HG03095 (cell line): Measurements from ENCODE around the gene KDM2A.

ENCODE experiments used
- ATAC-seq: cut with Tn5 transposase; IDR thresholded peaks from one replicate; pipeline ENCODE4 v1.9.1; 2021; ENCODE audit warnings: moderate library complexity; ENCODE audit not compliant: unreplicated experiment

The KDM2A gene

DNA sequence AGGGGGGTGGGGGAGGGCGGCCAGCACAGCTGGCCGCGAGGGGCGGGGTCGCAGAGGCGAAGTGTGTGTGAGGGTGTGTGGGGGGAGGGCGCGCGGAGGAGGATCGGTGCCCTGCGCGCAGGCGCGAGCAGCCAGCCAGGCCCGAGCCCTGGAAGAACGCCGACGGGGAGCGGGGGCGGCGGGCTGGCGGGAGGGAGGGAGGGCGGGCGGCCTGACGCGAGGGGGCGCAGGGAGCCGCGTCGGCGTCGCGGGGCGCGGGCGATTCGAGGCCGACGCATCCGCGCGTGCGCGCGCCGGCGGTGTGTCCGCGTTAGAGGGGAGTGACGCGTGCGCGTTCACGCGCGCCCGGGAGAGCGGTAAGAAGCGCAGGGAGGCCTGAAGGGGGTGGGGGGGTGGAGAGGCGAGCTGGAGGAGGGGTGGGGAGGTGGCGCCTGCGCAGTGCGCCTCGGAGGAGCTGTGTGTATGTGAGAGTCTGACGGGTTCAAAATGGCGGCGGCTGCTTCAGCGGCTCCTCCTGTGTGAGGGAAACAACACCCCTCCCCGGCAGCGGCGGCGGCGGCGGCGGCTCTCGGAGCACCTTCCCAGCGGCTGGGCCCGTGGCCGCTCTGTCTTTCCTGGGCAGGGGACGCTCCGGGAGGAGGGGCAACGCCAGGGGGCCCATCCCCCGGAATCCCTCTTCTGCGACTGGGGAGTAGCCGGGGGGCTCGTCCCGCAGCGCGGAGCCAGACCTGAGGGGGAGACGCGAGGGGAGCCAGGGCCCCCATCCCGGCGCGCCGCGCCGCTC, at the start of gene KDM2A:
Gene KDM2A, plus strand, starts transcription at position 463 of the 784 bp plus-strand sequence. CDS start 2,054 bp downstream, outside the sequence.
- peak; percentile 47 for ATAC-seq

DNA sequence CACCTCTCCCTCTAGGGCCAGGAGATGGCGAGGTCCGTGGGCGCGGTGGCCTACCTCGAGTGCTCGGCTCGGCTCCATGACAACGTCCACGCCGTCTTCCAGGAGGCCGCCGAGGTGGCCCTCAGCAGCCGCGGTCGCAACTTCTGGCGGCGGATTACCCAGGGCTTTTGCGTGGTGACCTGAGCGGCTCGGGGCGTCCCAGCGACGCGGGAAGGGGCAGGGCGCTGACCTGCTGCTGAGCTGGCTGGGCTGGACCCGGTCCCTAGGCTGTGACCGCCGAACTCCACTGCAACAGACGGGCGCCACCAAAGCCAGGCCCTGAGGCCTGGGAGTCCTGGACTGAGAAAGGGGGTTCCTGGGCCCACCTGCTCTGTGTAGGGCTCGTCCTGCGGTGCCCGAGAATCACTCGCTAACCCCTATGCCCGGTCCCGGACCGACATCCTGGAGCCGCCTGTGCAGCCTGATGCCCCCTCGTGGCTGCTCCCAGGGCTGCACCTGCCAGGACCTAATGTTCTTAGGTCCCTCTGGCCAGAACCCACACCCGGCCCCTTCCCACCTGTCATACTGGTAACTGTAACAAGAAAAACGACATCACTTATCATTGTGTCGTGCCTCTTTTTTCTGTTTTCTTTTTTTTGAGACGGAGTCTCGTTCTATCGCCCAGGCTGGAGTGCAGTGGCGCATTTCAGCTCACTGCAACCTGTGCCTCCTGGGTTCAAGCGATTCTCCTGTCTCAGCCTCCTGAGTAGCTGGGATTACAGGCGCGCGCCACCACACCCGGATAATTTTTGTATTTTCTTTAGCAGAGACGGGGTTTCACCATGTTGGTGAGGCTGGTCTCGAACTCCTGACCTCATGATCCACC, 47.4 kb upstream of the KDM2A start:
- no peak for ATAC-seq

- no peak for ATAC-seq
Measured at GRCh38 chr11:67072295-67072694, 46.8 kb upstream of the KDM2A start.

DNA sequence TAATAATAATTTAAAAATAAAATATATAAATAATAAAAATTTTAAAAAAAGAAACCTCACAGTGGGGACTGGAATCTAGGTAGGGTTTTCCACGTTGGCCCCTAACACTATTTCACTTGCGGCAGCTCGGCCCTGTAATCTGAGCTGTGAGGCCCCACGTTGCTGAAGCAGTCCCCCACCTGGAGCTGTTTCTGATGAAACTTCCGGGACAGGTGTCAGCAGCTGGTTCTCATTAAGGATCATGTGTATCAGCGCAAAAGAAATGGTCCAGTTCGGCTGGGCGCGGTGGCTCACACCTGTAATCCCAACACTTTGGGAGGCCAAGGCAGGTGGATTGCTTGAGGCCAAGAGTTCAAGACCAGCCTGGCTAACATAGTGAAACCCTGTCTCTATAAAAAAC, 45.2 kb upstream of the KDM2A start:
- no peak for ATAC-seq

GRCh38 chr11:67076202-67076601, 42.9 kb upstream of the KDM2A start:
- no peak for ATAC-seq

GRCh38 chr11:67079065-67079705, 39.9 kb upstream of the KDM2A start:
- no peak for ATAC-seq

- ATAC-seq = no peak
Measured at GRCh38 chr11:67082071-67082791, 36.8 kb upstream of the KDM2A start.

DNA sequence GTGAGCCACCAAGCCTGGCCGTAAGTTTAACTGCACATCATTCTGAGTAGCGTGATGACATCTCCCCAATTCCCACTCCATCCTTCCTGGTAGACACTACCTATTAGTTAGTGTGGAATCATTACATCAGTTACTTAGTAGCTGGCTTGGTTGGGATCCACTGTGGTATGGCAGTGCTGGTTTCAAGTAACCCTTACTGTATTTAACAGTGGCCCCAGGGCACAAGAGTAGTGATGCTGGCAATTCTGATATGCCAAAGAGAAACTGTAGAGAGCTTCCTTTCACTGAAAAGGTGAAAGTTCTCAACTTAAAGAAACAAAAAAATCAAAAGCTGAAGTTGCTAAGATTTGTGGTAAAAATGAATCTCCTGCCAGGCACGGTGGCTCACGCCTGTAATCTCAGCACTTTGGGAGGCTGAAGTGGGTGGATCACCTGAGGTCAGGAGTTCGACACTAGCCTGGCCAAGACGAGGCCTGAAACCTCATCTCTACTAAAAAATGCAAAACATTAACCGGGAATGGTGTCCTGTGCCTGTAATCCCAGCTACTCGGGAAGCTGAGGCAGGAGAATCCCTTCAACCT, 35.2 kb upstream of the KDM2A start:
- no peak for ATAC-seq

DNA sequence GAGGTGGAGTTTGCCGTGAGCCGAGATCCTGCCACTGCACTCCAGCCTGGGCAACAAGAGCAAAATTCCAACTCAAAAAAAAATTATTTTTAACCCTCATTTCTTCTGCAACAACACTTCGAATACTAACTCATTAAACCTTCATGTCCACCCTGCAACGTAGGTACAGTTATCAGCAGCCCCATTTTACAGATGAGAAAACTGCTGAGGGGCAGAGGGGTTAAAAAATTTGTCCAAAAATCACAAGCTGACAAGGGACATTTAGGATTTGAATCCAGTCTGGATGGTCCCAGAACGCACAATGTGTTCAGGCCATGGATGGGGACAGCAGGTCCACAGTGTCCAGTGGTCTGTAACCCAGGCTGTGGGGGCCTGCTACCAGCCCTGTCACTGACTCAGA, 33.4 kb upstream of the KDM2A start:
- no peak for ATAC-seq

- ATAC-seq = no peak
Measured at GRCh38 chr11:67090717-67091116, 28.3 kb upstream of the KDM2A start.

DNA sequence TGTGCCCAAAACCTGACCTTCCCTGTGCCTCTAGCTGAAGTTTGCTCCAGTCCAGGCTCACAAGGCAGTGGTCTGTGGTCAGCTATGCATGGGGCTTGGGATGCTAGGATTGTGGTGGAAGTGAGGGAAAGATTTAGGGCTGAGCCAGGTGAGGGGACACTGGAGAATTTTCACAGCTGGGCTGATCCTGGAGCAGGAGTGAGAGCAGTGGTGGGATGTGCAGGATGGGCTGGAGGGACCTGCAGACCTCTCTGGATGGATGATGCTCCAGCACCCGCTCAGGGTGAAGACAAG, 23.9 kb upstream of the KDM2A start:
- no peak for ATAC-seq

- ATAC-seq = no peak
Measured at GRCh38 chr11:67098799-67099429, 20.1 kb upstream of the KDM2A start.

DNA sequence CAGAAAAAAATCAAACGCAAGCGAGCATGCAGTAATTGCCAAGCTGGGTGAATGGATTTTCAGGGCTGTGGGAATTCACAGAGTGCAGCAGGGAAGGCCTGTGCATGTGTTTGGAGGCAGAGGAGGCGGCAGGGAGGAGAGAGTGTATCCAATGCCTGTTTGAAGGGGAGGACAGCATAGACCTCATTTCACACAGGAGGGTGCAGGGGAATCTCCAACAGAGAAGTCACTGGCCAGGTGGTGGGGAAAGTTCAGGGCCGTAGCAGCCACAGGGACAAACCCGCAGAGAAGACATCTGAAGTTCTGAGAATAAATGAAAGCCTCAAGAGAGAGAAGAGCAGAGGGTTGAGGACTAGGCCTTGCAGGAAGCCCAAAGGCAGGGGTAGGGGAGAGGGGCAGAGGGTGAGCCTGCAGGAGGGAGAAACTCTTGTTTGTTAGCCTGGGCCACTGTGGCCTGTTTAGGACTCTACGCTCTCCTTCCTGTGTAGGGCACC, 19.2 kb upstream of the KDM2A start:
- peak; percentile 50 for ATAC-seq

DNA sequence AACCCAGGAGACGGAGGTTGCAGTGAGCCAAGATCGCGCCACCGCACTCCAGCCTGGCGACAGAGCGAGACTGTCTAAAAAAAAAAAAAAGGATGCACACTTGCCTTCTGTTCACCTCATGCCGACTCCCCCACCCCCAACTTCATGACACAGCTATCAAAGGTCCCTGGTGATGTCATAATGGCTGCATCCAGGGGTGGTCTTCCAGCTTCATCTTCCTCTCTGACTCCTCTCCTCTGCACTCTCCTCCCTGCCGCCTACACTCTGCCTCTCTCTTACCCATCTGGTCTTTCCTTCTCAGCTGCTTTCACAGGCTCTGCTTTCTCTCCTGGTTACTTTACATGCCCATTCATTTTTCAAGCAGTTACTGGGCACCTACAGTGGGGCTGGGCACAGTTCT, 16.4 kb upstream of the KDM2A start:
- no peak for ATAC-seq

GRCh38 chr11:67105964-67106363, 13.1 kb upstream of the KDM2A start:
- ATAC-seq = no peak

DNA sequence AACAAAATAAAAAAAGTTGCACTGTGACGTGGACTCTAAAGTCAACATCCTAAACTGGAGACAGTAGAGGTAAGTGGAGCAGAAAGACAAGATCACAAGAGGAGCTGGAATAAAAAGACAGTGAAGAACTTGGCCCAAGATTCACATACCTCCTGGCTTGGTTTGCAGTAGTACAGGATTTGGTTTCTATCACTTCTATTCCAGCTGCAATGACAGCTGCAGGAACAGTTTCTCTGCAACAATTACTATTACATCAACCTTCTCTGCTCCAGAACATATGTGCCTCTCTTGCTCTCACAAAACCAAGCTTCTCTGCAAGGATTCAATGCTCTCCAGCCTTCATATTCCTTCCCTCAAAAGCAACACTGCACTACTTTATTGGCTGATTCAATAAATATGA, 7.8 kb upstream of the KDM2A start:
- ATAC-seq = no peak

- peak; percentile 68 for ATAC-seq
Measured at GRCh38 chr11:67113231-67113721, 5.8 kb upstream of the KDM2A start.

DNA sequence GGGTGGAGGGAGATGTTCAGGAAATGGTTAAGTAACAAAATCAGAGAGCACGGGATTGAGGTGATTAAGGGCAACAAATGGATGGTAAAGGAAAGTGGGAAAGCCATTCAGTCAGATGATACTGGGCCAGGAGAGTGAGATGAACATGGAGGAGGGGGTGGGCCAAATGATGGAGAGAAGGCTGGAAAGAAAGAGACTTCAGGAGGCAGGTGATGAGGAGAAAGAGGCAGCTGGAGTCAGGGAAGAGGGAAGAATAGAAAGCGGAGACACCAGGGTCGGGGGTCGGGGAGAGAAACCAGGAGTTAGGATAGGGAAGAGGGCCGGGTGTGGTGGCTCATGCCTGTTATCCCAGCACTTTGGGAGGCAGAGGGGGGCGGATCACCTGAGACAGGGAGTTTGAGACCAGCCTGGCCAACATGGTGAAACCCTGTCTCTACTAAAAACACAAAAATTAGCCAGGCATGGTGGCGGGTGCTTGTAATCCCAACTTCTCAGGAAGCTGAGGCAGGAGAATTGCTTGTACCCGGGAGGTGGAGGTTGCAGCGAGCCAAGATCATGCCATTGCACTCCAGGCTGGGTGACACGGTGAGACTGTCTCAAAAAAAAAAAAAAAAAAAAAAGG, 4.7 kb upstream of the KDM2A start:
- no peak for ATAC-seq

- no peak for ATAC-seq
Measured at GRCh38 chr11:67116758-67117105, 2.3 kb upstream of the KDM2A start.

DNA sequence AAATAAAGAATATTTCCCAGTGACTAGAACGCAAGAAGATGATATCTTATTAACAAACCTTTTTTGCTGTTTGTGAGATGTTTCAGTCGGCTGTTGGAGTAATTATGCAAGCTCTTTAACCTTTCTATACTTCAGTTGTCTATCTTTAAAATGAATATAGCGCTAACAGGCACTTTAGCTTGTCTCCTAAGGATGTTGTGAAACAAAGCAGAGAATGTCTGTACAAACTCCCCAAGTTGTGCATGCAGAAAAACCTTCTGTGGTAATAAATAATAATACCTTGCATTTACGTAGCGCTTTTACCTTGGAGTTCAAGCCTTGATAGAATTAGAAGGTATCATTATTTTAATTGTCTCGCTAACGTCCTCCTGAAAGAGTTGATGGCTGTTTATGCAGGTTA, 1.9 kb upstream of the KDM2A start:
- ATAC-seq = no peak
